ENCODE data around the gene GRIK3.

GRIK3 gene

GRCh38 chr1:37017720-37018119 lies 16.6 kb downstream of the GRIK3 start:
- in situ Hi-C loops (cut with HindIII; ENCODE audit: low sequenced_read_pairs): no loop called here

GRCh38 chr1:37016121-37016520 lies 18.2 kb downstream of the GRIK3 start:
- in situ Hi-C loops (cut with HindIII; ENCODE audit: low sequenced_read_pairs): no loop called here

GRCh38 chr1:37015713-37016112 lies 18.6 kb downstream of the GRIK3 start:
- in situ Hi-C loops (cut with HindIII; ENCODE audit: low sequenced_read_pairs): no loop called here

- in situ Hi-C loops (cut with HindIII; ENCODE audit: low sequenced_read_pairs): no loop called here
These were observed 22.1 kb downstream of the GRIK3 start for GRCh38 chr1:37012226-37012625.

GRCh38 chr1:37010011-37010410 lies 24.3 kb downstream of the GRIK3 start:
- in situ Hi-C loops (cut with HindIII; ENCODE audit: low sequenced_read_pairs): no loop called here

- in situ Hi-C loops (cut with HindIII; ENCODE audit: low sequenced_read_pairs): no loop called here
These were observed 24.8 kb downstream of the GRIK3 start for GRCh38 chr1:37009521-37009920.

DNA sequence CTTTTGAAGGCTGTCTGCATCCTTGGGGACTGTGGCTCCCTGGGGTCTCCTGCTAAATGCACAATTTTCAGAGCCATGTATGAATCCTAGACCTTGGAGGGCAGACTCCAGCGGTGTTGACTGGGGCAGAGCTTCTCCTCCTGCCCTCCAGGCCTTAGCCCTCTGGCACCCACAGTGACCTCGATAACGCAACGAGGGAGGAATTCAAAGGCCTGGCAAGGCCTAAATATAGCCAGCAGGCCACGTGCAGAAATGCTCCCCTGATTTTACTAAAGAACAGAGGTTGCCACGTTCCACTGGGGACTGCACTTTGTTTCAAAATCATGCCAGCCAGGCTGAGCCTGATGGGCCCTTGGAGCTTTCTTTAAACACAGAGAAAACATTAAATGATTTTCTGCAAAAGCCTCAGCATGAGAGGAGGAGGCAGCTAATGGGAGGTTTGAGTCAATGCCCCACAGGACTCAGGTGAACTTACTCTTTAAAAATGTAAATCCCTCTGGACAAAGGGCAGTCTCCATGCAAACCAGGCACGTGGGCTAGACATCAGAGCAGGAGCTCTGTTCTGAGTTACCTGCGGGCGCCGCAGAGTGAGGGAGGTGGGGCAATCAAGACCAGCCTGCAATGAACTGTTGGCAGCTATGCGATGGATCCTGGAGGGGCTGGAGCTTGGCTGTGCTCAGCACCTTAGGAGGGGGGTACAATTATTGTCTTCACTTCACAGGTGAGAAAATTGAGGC lies 28.0 kb downstream of the GRIK3 start:
- in situ Hi-C loops (cut with HindIII; ENCODE audit: low sequenced_read_pairs): no loop called here

GRCh38 chr1:37002898-37003297 lies 31.4 kb downstream of the GRIK3 start:
- in situ Hi-C loops (cut with HindIII; ENCODE audit: low sequenced_read_pairs): no loop called here

DNA sequence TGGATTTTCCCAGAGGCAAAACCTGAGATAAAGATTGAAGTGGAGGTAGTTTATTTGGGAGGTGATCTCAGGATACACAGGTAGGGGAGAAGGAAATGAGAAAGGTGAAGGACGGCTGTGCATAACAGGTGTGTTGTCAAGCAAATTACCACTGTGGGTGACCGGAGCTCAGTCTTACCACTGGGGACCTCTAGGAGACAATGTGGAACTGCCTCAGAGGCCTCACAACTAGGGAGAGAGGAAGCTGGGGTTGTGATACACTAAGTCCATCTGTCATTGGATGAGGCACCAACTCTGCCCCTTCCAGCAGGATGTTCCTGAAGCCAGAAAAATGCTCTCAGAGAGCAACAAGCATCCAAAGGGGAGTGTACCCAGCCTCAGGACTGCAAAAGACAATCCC lies 32.6 kb downstream of the GRIK3 start:
- in situ Hi-C loops (cut with HindIII; ENCODE audit: low sequenced_read_pairs): no loop called here

- in situ Hi-C loops (cut with HindIII; ENCODE audit: low sequenced_read_pairs): no loop called here
These were observed 38.2 kb downstream of the GRIK3 start for GRCh38 chr1:36996106-36996505.

GRCh38 chr1:36994868-36995267 lies 39.4 kb downstream of the GRIK3 start:
- in situ Hi-C loops (cut with HindIII; ENCODE audit: low sequenced_read_pairs): no loop called here

- in situ Hi-C loops (cut with HindIII; ENCODE audit: low sequenced_read_pairs): no loop called here
These were observed 40.0 kb downstream of the GRIK3 start for GRCh38 chr1:36994294-36994693.

DNA sequence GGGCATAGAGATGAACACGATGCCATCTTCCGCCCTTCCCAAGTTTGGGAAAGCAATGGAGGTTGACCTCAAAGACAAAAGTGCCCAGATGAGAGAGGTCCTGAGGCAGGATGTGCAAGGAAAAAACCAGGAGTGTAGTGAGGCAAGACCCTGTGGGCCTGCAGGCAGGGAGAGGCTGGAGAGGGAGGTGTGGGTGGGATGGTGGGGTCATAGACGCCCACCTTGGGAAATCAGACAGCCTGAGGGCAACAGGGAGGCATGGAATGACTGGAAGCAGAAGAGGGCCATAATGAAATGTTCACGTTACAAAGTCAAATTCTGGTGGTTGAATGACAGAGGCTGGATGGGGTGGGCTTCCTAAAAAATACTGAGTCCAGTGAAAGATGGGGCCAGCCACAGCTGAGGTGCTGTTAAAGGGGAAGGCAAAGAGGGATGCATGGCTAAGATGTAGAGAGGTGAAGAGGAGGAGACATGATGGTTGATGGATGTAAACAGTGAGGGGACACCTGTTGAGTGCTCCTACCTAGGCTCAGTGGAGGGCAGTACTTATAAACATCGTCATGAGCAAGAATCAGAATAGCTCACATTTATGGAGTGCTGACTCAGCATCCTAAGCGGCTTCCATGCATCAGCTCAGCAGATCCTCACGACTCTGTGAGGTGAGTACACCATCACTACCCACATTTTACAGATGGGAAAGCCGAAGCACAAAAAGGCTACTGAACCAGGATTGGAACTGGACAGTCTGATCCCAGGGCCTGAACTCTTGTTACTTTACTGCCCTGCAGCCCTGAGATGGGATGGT lies 42.0 kb downstream of the GRIK3 start:
- in situ Hi-C loops (cut with HindIII; ENCODE audit: low sequenced_read_pairs): no loop called here

- in situ Hi-C loops (cut with HindIII; ENCODE audit: low sequenced_read_pairs): no loop called here
These were observed 42.8 kb downstream of the GRIK3 start for GRCh38 chr1:36991551-36991950.

DNA sequence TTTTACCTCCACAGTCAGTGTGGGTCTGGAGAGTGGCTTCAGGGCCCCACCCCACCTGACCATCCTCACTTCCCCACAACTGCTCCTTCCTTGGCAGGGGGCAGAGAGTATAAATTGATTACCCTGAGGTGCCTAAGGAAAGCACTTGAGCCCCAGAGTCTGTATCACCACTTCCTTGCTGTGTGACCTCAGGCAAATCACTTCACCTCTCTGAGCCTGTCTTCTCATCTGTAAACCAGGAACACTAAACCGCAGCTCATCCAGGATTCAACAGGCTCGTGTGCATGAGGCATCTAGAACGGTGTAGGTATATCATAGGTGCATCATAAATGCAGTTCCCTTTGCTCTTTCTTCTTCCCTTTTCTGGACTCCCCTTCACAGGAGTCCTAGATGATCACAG lies 43.4 kb downstream of the GRIK3 start:
- in situ Hi-C loops (cut with HindIII; ENCODE audit: low sequenced_read_pairs): no loop called here

DNA sequence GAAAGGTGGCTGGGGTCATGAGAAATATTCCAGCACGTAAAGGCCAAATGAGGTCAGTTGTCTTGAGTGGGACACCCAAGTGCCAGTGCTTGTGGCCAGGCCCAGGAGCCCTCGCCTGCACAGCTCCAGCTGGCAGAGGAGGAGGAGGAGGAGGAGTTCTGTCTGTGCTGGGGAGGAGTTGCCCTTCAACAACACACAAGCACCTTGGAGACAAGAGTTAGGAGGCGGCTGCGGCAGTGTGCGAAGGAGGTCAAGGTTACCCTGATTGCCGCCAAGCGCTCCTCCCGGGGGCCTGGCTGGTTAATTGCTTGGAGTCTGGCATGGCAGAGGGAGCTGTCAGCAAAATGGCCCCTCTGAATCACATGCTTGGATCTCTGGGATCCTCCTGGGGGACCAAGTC lies 45.1 kb downstream of the GRIK3 start:
- in situ Hi-C loops (cut with HindIII; ENCODE audit: low sequenced_read_pairs): no loop called here

DNA sequence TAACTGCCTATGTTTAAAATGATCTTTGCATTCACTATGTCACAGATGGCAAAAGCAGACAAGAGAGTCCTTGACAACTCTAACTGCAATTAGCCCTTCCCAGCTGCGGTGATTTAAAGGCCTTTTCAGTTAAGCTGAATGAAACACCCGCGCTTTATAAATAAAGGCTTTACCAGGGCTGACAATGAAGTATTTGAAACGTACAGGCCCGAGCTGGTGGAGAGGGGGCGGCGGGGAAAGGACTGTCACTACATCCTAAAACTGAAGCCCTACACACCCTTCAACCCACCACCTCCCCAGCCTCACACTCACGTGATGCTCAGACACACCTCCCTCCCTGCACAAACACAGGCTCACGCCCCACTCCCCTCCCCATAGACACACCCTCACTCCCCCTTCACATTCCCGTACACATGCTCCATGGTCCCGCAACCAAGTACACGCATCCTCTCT lies 45.5 kb downstream of the GRIK3 start:
- in situ Hi-C loops (cut with HindIII; ENCODE audit: low sequenced_read_pairs): no loop called here

- in situ Hi-C loops (cut with HindIII; ENCODE audit: low sequenced_read_pairs): no loop called here
These were observed 46.0 kb downstream of the GRIK3 start for GRCh38 chr1:36988321-36988720.

DNA sequence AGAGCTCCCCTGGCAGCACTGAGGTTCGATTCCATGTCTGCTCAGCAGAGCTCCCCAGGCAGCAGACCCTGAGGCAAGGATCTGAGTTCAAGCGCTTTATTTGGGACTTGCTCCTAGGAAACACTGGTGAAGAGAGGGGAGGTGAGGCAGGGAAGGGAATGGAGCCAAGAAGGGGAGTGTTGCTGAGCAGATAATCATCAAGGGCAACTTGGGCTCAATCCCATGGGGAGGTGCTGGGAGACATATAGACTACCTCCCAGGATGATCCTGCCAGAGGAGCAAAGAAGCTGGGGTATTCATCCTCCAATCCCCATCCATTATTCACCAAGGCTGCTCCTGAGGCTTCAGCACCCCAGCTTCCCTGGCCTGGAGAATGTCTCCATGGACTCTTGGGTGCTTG lies 47.0 kb downstream of the GRIK3 start:
- in situ Hi-C loops (cut with HindIII; ENCODE audit: low sequenced_read_pairs): no loop called here

DNA sequence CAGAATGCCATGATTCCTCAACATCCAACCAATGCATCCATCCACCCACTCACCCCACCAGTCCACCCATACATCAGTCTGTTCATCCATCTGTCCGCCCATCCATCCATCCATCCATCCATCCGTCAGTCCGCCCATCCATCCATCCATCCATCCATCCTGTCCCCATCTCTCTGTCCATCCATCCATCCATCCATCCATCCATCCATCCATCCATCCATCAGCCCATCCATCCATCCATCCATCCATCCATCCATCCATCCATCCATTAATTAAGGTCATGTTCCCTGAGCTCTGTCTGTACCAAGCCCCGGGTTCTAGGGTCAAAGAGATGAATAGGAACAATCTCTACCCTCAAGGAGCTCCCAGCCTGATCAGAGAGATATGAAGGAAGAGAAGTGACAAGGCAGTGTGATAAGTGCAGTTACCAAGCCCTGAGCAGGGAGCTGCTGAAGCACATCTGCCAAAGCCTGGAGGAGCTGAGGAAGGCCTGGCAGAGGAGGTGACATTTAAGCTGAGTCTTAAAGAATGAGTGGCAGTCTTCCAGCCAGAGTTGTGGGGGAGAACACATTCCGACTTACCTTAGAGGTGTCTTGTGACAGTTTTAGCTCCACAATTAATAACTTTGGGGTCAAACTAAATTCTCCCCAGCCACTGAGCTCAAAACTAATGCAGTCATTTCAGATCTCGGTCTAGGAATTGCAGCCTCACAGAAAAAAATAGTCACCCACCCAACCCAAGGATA lies 47.9 kb downstream of the GRIK3 start:
- in situ Hi-C loops (cut with HindIII; ENCODE audit: low sequenced_read_pairs): no loop called here

GRCh38 chr1:36984675-36985074 lies 49.6 kb downstream of the GRIK3 start:
- in situ Hi-C loops (cut with HindIII; ENCODE audit: low sequenced_read_pairs): no loop called here

DNA sequence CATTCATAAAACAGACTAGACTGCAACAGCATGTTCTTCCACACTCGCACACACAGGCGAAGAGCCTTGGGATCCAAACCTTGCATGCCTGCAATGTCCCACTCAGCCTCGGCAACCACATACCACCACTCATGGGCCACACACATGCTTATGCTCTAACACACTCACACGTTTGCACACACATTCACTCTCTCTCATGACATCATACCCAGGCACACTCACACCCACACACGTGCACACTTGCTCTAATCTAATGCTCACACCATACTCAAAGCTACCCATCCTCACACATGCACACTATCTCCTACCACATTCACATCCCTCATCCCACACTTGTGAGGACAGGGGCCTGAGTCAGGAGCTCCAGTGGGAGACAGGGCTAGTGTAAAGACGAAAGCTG lies 50.3 kb downstream of the GRIK3 start:
- in situ Hi-C loops (cut with HindIII; ENCODE audit: low sequenced_read_pairs): no loop called here

Measured in DLD1 (cell line).